ENCODE results near the gene MYH13. TPM values are rescaled to one million over a fixed set of nuclear protein-coding genes. Genes with fewer than 3 reads are reported as not detected.

Gene MYH13
- total RNA-seq, 6 experiments from 2014 or later = not detected

DNA sequence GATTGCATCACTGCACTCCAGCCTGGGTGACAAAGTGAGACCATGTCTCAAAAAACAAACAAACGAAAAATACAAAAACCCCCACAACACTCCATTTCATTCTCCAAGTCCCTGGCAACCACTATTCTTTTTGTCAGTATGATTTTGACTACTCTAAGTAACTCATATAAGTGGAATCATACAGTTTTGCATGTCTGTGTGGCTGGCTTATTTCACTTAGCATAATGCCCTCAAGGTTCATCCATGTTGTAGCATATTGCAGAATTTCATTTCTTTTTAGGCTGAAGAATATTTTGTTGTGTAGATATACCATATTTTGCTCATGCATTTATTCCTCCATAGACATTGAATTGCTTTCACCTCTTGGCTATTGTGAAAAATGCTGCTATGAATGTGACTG lies 92.7 kb downstream of the MYH13 start:
- H3K36me3 Mint-ChIP-seq (ENCODE audit: low read depth) = no peaks in the 10 kb centered on the region
- H3K27ac Mint-ChIP-seq = no peak overlapping the region
- TF ChIP-seq CTCF (IDR thresholded peaks at IDR 0.05) = no peak
- no peaks in the 10 kb centered on the region for H3K4me1 Mint-ChIP-seq (ENCODE audit: low read depth)
- H3K27me3 Mint-ChIP-seq (ENCODE audit: insufficient read depth) = peaks cover 6% of the 10 kb centered on the region; the same call in 1 of the 2 replicates
- DNase-seq = no peak
- H3K9me3 Mint-ChIP-seq = no peaks in the 10 kb centered on the region
- no peak overlapping the region for H3K4me3 Mint-ChIP-seq

GRCh38 chr17:10278218-10278617 lies 94.6 kb downstream of the MYH13 start:
- no peak for DNase-seq
- H3K27me3 Mint-ChIP-seq (ENCODE audit: insufficient read depth) = peaks cover 6% of the 10 kb centered on the region; the same call in 1 of the 2 replicates
- no peaks in the 10 kb centered on the region for H3K36me3 Mint-ChIP-seq (ENCODE audit: low read depth)
- no peaks in the 10 kb centered on the region for H3K4me1 Mint-ChIP-seq (ENCODE audit: low read depth)
- peak overlapping the region; percentile 21 for H3K4me3 Mint-ChIP-seq
- H3K9me3 Mint-ChIP-seq = peaks cover under 1% of the 10 kb centered on the region; the same call in 1 of the 2 replicates
- no peak overlapping the region for H3K27ac Mint-ChIP-seq
- no peak for TF ChIP-seq CTCF (IDR thresholded peaks at IDR 0.05)

DNA sequence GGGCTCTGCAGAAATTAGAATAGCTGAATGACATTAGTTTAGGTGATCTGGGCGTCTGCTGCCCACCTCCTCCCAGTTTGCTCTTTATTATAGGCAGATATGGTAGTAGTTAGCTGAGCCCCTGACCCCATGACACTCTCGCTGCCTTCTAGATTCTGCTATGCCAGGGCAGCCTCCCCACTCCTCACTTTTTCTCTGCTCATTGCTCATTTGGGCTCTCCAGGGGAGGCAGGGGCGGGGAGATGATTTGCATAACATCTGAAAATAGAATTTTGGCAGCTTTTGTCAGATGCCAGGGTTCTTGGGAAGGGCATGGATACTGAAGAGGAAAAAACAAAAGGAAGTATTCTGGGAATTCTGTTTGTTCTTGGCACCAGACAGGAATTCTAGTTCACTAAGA lies 96.4 kb downstream of the MYH13 start:
- TF ChIP-seq CTCF (IDR thresholded peaks at IDR 0.05) = no peak
- DNase-seq = no peak

GRCh38 chr17:10275418-10275817 lies 97.4 kb downstream of the MYH13 start:
- Mint-ChIP-seq H3K4me1 (ENCODE audit: low read depth) (no peaks in the 10 kb centered on the region), H3K27me3 (ENCODE audit: insufficient read depth) (peaks cover 11% of the 10 kb centered on the region; the same call in 1 of the 2 replicates), H3K4me3 (no peak overlapping the region), H3K36me3 (ENCODE audit: low read depth) (no peaks in the 10 kb centered on the region), H3K27ac (no peak overlapping the region), H3K9me3 (peaks cover 9% of the 10 kb centered on the region; the same call in 1 of the 2 replicates)
- no peak for TF ChIP-seq CTCF (IDR thresholded peaks at IDR 0.05)
- no peak for DNase-seq

More for the DNA sequence above, 96.4 kb downstream of the MYH13 start:
- no peaks in the 10 kb centered on the region for H3K36me3 Mint-ChIP-seq (ENCODE audit: low read depth)
- H3K4me1 Mint-ChIP-seq (ENCODE audit: low read depth) = no peaks in the 10 kb centered on the region
- H3K4me3 Mint-ChIP-seq = no peak overlapping the region
- H3K27me3 Mint-ChIP-seq (ENCODE audit: insufficient read depth) = peaks cover 8% of the 10 kb centered on the region; the same call in 1 of the 2 replicates
- no peak overlapping the region for H3K27ac Mint-ChIP-seq
- H3K9me3 Mint-ChIP-seq = peaks cover 7% of the 10 kb centered on the region; the same call in 1 of the 2 replicates

- Mint-ChIP-seq H3K4me3 (no peak overlapping the region), H3K36me3 (ENCODE audit: low read depth) (peaks cover 9% of the 10 kb centered on the region), H3K27ac (no peak overlapping the region), H3K9me3 (peaks cover 19% of the 10 kb centered on the region), H3K27me3 (ENCODE audit: insufficient read depth) (peaks cover 8% of the 10 kb centered on the region; the same call in 1 of the 2 replicates), H3K4me1 (ENCODE audit: low read depth) (peaks cover 8% of the 10 kb centered on the region; the same call in 1 of the 2 replicates)
- no peak for DNase-seq
- TF ChIP-seq CTCF (IDR thresholded peaks at IDR 0.05) = no peak
Measured at GRCh38 chr17:10271106-10271562, 101.7 kb downstream of the MYH13 start.
